Body of pancreas (tissue), 4 donors: ENCODE data around the gene TMEM179B. TPM values are rescaled to one million over a fixed set of nuclear protein-coding genes. Genes with fewer than 3 reads are reported as not detected.

ENCODE experiments used
- ATAC-seq: fragments of 150-250 bp; one replicate; pipeline ENCODE4 v1.9.1; 2016
- DNase-seq, 4 donors: peaks; one replicate each; pipeline ENCODE4 v3.0.0-alpha.2; 2019
- H3K27ac ChIP-seq, 4 donors: fragments of 200-600 bp; sonication (generic); 1 replicate in 3 of 4; 2 replicates in 1 of 4; pipeline versions ENCODE4 v1.5.1 to v1.6.1; 2016 to 2019; ENCODE audit warnings: mild to moderate bottlenecking in 1 of 4, mixed read lengths in 1 of 4, moderate library complexity in 1 of 4
- H3K27me3 ChIP-seq, 2 donors: fragments of 200-600 bp; sonication (generic); one replicate each; pipeline ENCODE4 v1.6.0; 2016; ENCODE audit warnings: mild to moderate bottlenecking in 1 of 2
- H3K36me3 ChIP-seq, 2 donors: fragments of 200-600 bp; sonication (generic); replicated peaks in 1 of 2; 2 replicates each; pipeline ENCODE4 v1.5.1; 2016; ENCODE audit warnings: low read depth in 2 of 2; ENCODE audit not compliant: insufficient read depth in 1 of 2
- H3K4me1 ChIP-seq: fragments of 200-600 bp; sonication (generic); one replicate; pipeline ENCODE4 v1.6.0; 2016
- H3K4me3 ChIP-seq, 2 donors: fragments of 200-600 bp; sonication (generic); 1 replicate in 1 of 2; 2 replicates in 1 of 2; pipeline ENCODE4 v1.5.1; 2016 to 2019
- H3K9me3 ChIP-seq, 3 donors: fragments of 200-600 bp; sonication (generic); 1 replicate in 2 of 3; 2 replicates in 1 of 3; pipeline ENCODE4 v1.5.1; 2016
- CTCF ChIP-seq, 7 experiments: fragments of 450-650 bp in 4 of 7; fragments of 200-600 bp in 3 of 7; sonication (generic) in 3 of 7; IDR thresholded peaks; one replicate each; pipeline ENCODE4 v1.5.1; 2016 to 2019; ENCODE audit warnings: antibody characterized with exemption in 7 of 7
- POLR2A ChIP-seq, 3 donors: fragments of 450-650 bp; IDR thresholded peaks; one replicate each; pipeline ENCODE4 v1.6.1; 2016; ENCODE audit warnings: antibody characterized with exemption in 3 of 3, mild to moderate bottlenecking in 2 of 3
- WGBS, 2 donors: methylation state at CpG; one replicate each; pipeline ENCODE4 v1.1.5; 2017; 5-methylcytosine and 5-hydroxymethylcytosine counted together
- intact Hi-C: fragments of 100-400 bp; cut with DNase I; formaldehyde crosslinking; loops from one replicate; pipeline ENCODE4 v1.15.1; 2023
- total RNA-seq, 2 donors: library from RNA; depleted of rRNA; stranded (reverse); fragments of >200 nt; gene quantifications; one replicate each; pipeline ENCODE4 v1.1.0, GENCODE V29; 2016

TMEM179B gene
- total RNA-seq, 2 donors from 2014 or later, result 40.9 to 41.8 TPM

DNA sequence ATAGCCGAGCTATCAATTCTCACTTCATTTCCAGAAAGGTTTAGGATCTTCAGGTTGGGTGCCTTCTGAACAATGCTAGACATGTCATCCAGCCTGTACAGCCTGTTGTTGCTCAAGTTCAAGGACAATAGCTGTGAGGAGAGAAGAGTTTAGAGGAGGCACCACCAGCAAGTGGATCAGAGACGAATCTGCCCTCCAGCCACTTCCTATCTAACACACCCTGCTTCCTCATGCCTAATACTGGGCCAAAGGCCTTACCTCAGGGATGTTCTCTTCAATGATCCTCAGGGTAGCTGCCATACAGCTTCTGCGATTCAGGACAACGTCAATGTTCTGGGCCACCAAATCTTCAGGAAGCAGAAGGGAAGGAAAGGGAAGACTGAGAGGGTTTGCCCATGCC, 13.9 kb downstream of the TMEM179B start:
- Histone ChIP-seq H3K9me3 (no peaks in the 10 kb centered on the region), H3K4me1 (peaks cover 18% of the 10 kb centered on the region), H3K36me3 (peaks cover 6 to 36% of the 10 kb centered on the region in 2 donors), H3K27ac (no peak overlapping the region), H3K27me3 (no peaks in the 10 kb centered on the region), H3K4me3 (no peak overlapping the region)
- WGBS, 2 donors, result 74 to 84% methylated on average over 4 of the region's 4 CpGs
- no peak for DNase-seq
- intact Hi-C loops, result no loop called here
- no peak for ATAC-seq
- no peak for TF ChIP-seq CTCF (IDR thresholded peaks at IDR 0.05)
- no peak for TF ChIP-seq POLR2A (IDR thresholded peaks at IDR 0.05)

DNA sequence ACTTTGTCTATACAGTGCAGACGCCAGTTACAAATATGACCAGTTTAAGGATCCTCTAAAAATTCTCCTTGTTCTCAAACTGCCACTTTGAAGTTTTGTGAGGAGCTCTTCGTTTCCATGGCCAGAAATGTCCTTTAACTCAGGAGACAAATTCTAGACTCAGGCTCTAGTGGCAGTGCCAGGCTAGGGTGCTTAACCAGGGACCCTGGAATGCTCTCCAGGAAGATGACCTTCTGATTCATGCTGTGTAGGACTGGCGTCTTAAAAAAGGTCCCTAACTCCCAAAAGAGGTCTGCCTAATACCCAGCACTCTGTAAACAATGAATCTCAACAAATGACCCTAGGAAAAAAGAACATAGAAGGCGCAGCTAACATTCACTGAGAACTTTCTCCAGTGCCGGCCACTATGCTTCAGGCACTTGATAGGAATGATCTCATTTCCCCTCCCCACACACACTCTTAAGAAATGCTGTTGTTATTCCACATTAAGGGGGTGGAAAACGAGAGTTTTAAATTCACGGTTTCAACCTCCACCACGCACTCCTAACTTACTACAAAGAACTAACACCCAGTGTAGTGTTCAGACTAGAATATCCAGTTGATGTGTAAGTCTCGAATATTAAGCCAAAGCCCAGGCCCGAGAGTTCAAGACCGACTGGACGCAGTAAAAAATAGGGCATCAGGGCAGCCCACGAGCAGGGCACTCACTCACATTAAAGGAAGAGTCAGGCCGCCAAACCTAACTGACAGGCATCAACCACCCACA, 17.3 kb downstream of the TMEM179B start:
- Histone ChIP-seq H3K27ac (peak overlapping the region; percentile 35 to 92 (median 84)), H3K27me3 (no peaks in the 10 kb centered on the region), H3K4me1 (peaks cover 25% of the 10 kb centered on the region), H3K4me3 (peak overlapping the region; percentile 56 to 84), H3K9me3 (no peaks in the 10 kb centered on the region), H3K36me3 (peaks cover 6 to 18% of the 10 kb centered on the region in 2 donors)
- ATAC-seq (peak; percentile 2), DNase-seq (no peak)
- intact Hi-C loops, result no loop called here
- WGBS, 2 donors, result 3 to 5% methylated on average over 14 of the region's 14 CpGs
- TF ChIP-seq POLR2A (IDR thresholded peaks at IDR 0.05) (no peak), CTCF (IDR thresholded peaks at IDR 0.05) (no peak)

DNA sequence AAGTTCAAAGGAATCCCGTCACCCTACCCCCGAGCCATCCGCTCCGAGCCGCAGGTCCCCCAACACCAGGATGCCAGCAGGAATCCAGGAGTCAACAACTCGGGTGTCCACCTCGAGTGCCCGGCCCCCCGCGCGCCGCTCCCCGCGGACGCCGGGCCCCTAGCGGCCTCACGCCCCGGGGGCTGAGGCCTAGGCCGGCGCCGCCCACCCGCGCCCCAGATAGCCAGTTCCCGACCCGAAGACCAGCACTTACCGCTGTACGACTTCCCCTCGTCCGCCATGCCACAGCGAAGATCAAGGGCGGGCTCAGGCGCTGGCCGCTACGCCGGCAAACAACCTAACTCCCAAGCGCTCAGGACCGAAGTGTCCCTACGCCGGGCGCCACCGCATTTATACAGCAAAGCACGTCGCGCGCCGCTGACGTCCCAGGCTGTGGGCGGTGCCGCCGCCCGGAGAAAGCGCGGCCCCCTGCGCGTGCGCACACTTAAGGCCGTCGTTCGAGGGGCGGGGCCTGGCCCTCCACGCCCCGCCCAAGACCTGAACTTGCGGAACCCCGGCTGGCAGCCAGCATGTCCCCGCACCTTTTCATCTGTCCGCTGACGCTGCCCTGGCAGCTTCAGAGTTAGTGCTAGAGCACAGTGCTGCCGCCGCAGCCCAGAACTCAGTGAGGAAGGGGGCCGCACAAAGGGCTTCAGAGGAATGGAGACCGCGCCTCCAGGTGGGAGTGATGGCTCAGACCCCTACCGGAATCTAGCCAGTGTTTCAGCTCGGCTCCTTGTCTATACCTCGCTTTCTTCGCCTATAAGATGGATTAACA, 18.1 kb downstream of the TMEM179B start, which contains the start of gene NXF1:
TSS of gene NXF1 (minus strand) at position 365 of the 817 bp plus-strand sequence. CDS start at position 281, 84 bp downstream.
- intact Hi-C loops, result no loop called here
- Histone ChIP-seq H3K9me3 (no peaks in the 10 kb centered on the region), H3K27ac (peak within 1 kb of the TSS; percentile 53 to 92 (median 84)), H3K4me3 (peak within 1 kb of the TSS; percentile 56 to 84), H3K27me3 (no peaks in the 10 kb centered on the region), H3K4me1 (peaks cover 25% of the 10 kb centered on the region), H3K36me3 (peaks cover under 1 to 12% of the 10 kb centered on the region in 2 donors)
- WGBS, 2 donors, result 0 to 1% methylated on average over 12 to 51 of the region's 77 CpGs
- peak; percentile 100 for TF ChIP-seq POLR2A (IDR thresholded peaks at IDR 0.05)
- TF ChIP-seq CTCF (IDR thresholded peaks at IDR 0.05), result peak in 4 of 7 experiments; percentile 12 to 32 (median 26)
- DNase-seq (peak; percentile 95 to 97 (median 97)), ATAC-seq (peak; percentile 96)

DNA sequence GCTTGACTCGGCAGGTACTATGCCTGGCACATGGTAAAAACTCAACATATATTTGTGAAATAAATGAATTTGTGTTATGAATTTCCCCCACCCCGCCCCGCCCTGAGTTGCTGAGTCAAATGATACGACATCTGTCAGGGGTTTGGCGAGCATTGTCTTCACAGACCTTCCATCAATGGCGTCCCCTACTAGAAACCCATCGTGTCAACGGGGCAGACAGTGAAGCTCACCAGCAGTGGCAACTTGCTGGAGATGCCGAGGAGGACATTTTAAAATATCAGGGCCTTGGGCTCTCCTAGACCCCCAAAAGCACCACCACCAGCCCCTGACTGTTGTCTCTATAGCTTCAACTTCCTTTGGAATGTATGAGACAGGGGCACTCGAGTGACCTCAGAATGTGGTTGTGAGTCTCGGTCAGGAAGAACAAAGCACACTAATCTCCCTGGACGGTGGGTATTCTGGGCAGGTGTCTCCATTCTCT, 18.8 kb downstream of the TMEM179B start:
- H3K4me1 ChIP-seq, result peaks cover 25% of the 10 kb centered on the region
- no peaks in the 10 kb centered on the region for H3K9me3 ChIP-seq
- ATAC-seq, result no peak
- peaks cover 0 to 7% of the 10 kb centered on the region in 2 donors for H3K36me3 ChIP-seq
- intact Hi-C loops, result no loop called here
- no peak for TF ChIP-seq CTCF (IDR thresholded peaks at IDR 0.05)
- no peak for TF ChIP-seq POLR2A (IDR thresholded peaks at IDR 0.05)
- H3K27me3 ChIP-seq, result no peaks in the 10 kb centered on the region
- no peak overlapping the region for H3K4me3 ChIP-seq
- WGBS, 2 donors, result 13 to 24% methylated on average over 12 of the region's 12 CpGs
- peak overlapping the region; percentile 53 to 92 (median 84) for H3K27ac ChIP-seq
- DNase-seq, result no peak
